HG03442 (cell line): Measurements from ENCODE around the gene ZRANB3.

Experiments
- ATAC-seq: cut with Tn5 transposase; IDR thresholded peaks from one replicate; pipeline ENCODE4 v1.9.1; 2021; ENCODE audit warnings: mild to moderate bottlenecking, moderate library complexity; ENCODE audit not compliant: unreplicated experiment

Gene ZRANB3

GRCh38 chr2:135182601-135183000, 348.4 kb downstream of the ZRANB3 start:
- ATAC-seq: no peak

GRCh38 chr2:135182190-135182589, 348.8 kb downstream of the ZRANB3 start:
- no peak for ATAC-seq

GRCh38 chr2:135179689-135180088, 351.3 kb downstream of the ZRANB3 start:
- ATAC-seq: no peak

- ATAC-seq: no peak
Observed at GRCh38 chr2:135175177-135175576, 355.8 kb downstream of the ZRANB3 start.

- no peak for ATAC-seq
Observed at GRCh38 chr2:135174810-135175093, 356.3 kb downstream of the ZRANB3 start.

- ATAC-seq: no peak
Observed at GRCh38 chr2:135174049-135174809, 356.8 kb downstream of the ZRANB3 start.

- ATAC-seq: no peak
Observed at GRCh38 chr2:135169900-135170753, 360.9 kb downstream of the ZRANB3 start.

- no peak for ATAC-seq
Observed at GRCh38 chr2:135168204-135168856, 362.7 kb downstream of the ZRANB3 start.

GRCh38 chr2:135167273-135167672, 363.7 kb downstream of the ZRANB3 start:
- no peak for ATAC-seq

- no peak for ATAC-seq
Observed at GRCh38 chr2:135164431-135164830, 366.6 kb downstream of the ZRANB3 start.

GRCh38 chr2:135163901-135164300, 367.1 kb downstream of the ZRANB3 start:
- ATAC-seq: no peak

- no peak for ATAC-seq
Observed at GRCh38 chr2:135163306-135163705, 367.7 kb downstream of the ZRANB3 start.

GRCh38 chr2:135162786-135163185, 368.2 kb downstream of the ZRANB3 start:
- ATAC-seq: no peak

GRCh38 chr2:135162377-135162776, 368.6 kb downstream of the ZRANB3 start:
- no peak for ATAC-seq

- ATAC-seq: no peak
Observed at GRCh38 chr2:135159191-135159590, 371.8 kb downstream of the ZRANB3 start.

- ATAC-seq: no peak
Observed at GRCh38 chr2:135157856-135158255, 373.2 kb downstream of the ZRANB3 start.

GRCh38 chr2:135154962-135155361, 376.1 kb downstream of the ZRANB3 start:
- no peak for ATAC-seq

GRCh38 chr2:135152361-135152760, 378.7 kb downstream of the ZRANB3 start:
- ATAC-seq: no peak

- no peak for ATAC-seq
Observed at GRCh38 chr2:135151615-135152014, 379.4 kb downstream of the ZRANB3 start.

- ATAC-seq: no peak
Observed at GRCh38 chr2:135150725-135151124, 380.3 kb downstream of the ZRANB3 start.

GRCh38 chr2:135149251-135149650, 381.8 kb downstream of the ZRANB3 start:
- no peak for ATAC-seq

GRCh38 chr2:135144343-135144742, 386.7 kb downstream of the ZRANB3 start:
- no peak for ATAC-seq
